ENCODE results near the gene CCNI. TPM values are rescaled to one million over a fixed set of nuclear protein-coding genes. Genes with fewer than 3 reads are reported as not detected.

CCNI gene
- total and polyA plus RNA-seq, 3 experiments from 2014 or later = 191 to 325 (median 206) TPM

DNA sequence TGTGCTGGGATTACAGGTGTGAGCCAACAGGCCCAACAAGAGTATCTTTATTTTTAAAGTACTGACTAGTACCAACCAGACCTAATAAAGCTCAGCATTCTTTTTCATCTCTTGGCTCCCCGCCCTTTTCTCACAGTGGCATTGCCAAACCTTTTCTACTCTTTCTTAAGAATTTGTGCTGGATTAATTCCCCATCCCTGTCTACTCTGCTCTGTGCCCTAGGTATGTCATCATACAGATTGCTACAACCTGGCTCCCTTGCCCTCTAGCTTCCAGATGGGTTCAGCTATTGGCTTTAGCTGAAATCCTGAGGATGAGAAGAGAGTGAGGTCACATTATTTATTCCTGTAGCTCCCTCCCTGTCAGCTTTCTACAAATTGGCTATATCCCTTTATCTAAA, 34.9 kb upstream of the CCNI start:
- no peaks in the 10 kb centered on the region for H3K4me1 Mint-ChIP-seq
- H3K27me3 ChIP-seq (ENCODE audit: insufficient read depth, low read length, poor library complexity, severe bottlenecking) = no peaks in the 10 kb centered on the region
- no peaks in the 10 kb centered on the region for H3K9me3 ChIP-seq (ENCODE audit: low read length)
- no peak overlapping the region for H3K27ac ChIP-seq (ENCODE audit: low read depth, low read length)
- no peaks in the 10 kb centered on the region for H3K36me3 Mint-ChIP-seq
- H3K4me3 ChIP-seq (ENCODE audit: low read length) = no peak overlapping the region
- DNase-seq = no peak
- H3K36me3 ChIP-seq (ENCODE audit: insufficient read depth, low read length) = no peaks in the 10 kb centered on the region
- no peaks in the 10 kb centered on the region for H3K4me1 ChIP-seq (ENCODE audit: insufficient read depth, low read length)
- H3K4me3 Mint-ChIP-seq = no peak overlapping the region
- H3K27ac Mint-ChIP-seq = no peak overlapping the region
- ChIA-PET CTCF (interaction anchor here (1.1 to 1.3 kb wide), 2 partner anchors 83 to 93 kb away, joined by 3 read pairs; no protein-coding TSS in a partner anchor), POLR2A (no interaction called here)
- H3K27me3 Mint-ChIP-seq = peaks cover 14 to 41% of the 10 kb centered on the region in 2 donors
- H3K9me3 Mint-ChIP-seq = peaks cover 0 to 2% (median 0%) of the 10 kb centered on the region in 5 donors

DNA sequence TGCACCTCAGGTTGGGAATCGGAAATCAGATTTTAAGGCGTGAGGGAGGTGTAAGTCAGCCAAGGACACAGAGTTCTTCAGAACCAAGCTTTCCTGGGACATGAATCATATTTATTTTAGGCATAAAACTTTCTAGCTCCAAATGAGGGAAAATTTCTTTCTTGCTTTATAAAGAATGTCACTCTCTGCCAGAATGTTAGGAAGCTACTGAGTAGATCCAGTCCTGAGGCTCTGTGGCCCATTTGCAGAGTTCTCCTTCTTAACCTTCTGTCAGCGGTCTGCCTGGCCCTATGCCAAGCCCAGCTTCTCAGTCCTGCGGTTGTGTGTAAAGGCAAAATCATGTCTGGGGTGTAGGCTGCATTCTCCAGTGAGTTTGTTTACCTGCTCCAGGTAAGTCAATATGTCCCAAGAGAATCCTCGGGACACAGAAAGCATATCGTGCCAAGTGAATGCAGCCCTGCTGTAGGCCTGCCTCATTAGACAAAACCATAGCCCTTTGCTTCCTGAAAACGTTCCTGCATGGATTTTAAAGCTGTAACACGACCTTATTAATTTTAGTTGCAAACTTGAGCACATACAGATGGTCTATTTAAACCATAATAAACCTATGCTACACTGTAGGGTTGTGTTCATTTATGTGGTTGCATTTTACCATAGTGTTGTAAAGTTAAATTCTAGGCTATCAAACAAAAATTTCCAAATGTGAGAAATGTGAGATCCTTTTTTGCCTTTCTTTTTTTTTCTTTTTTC, 29.2 kb upstream of the CCNI start:
- peaks cover 8% of the 10 kb centered on the region for H3K4me1 ChIP-seq (ENCODE audit: insufficient read depth, low read length)
- DNase-seq = no peak
- Mint-ChIP-seq H3K27ac (no peak overlapping the region), H3K4me3 (no peak overlapping the region), H3K4me1 (peaks cover 8 to 10% (median 9%) of the 10 kb centered on the region in 3 donors), H3K9me3 (peaks cover 0 to 2% (median 0%) of the 10 kb centered on the region in 5 donors), H3K36me3 (no peaks in the 10 kb centered on the region), H3K27me3 (peaks cover 6 to 28% of the 10 kb centered on the region in 2 donors)
- no peaks in the 10 kb centered on the region for H3K36me3 ChIP-seq (ENCODE audit: insufficient read depth, low read length)
- CTCF ChIA-PET = interaction anchor here (1.5 to 1.8 kb wide), 3 partner anchors 9 to 99 kb away, joined by 4 to 9 read pairs (median 5); no protein-coding TSS in a partner anchor
- no peak overlapping the region for H3K4me3 ChIP-seq (ENCODE audit: low read length)
- H3K27ac ChIP-seq (ENCODE audit: low read depth, low read length) = no peak overlapping the region
- POLR2A ChIA-PET = no interaction called here
- no peaks in the 10 kb centered on the region for H3K27me3 ChIP-seq (ENCODE audit: insufficient read depth, low read length, poor library complexity, severe bottlenecking)
- no peaks in the 10 kb centered on the region for H3K9me3 ChIP-seq (ENCODE audit: low read length)

- no peak for DNase-seq
- H3K27me3 ChIP-seq (ENCODE audit: insufficient read depth, low read length, poor library complexity, severe bottlenecking) = no peaks in the 10 kb centered on the region
- no peak overlapping the region for H3K27ac ChIP-seq (ENCODE audit: low read depth, low read length)
- no peak overlapping the region for H3K4me3 ChIP-seq (ENCODE audit: low read length)
- no peak overlapping the region for H3K4me3 Mint-ChIP-seq
- H3K36me3 ChIP-seq (ENCODE audit: insufficient read depth, low read length) = no peaks in the 10 kb centered on the region
- H3K27ac Mint-ChIP-seq = no peak overlapping the region
- peaks cover 8 to 11% (median 9%) of the 10 kb centered on the region in 3 donors for H3K4me1 Mint-ChIP-seq
- no peaks in the 10 kb centered on the region for H3K9me3 ChIP-seq (ENCODE audit: low read length)
- no peaks in the 10 kb centered on the region for H3K36me3 Mint-ChIP-seq
- peaks cover 0 to 2% (median 0%) of the 10 kb centered on the region in 5 donors for H3K9me3 Mint-ChIP-seq
- peaks cover 8% of the 10 kb centered on the region for H3K4me1 ChIP-seq (ENCODE audit: insufficient read depth, low read length)
- H3K27me3 Mint-ChIP-seq = peaks cover 6 to 28% of the 10 kb centered on the region in 2 donors
- ChIA-PET CTCF (interaction anchor here (1.0 to 1.8 kb wide), 4 partner anchors 9 to 253 kb away, joined by 3 to 9 read pairs (median 4); no protein-coding TSS in a partner anchor), POLR2A (interaction anchor here (0.5 kb wide), 1 partner anchor 22 kb away, joined by 7 read pairs; no protein-coding TSS in a partner anchor)
Measured at GRCh38 chr4:77104388-77104787, 28.6 kb upstream of the CCNI start.

GRCh38 chr4:77100234-77100633, 24.4 kb upstream of the CCNI start:
- CTCF ChIA-PET = interaction anchor here (1.5 kb wide), 1 partner anchor 103 kb away, joined by 6 read pairs; no protein-coding TSS in a partner anchor
- POLR2A ChIA-PET = no interaction called here
- no peaks in the 10 kb centered on the region for H3K36me3 Mint-ChIP-seq

GRCh38 chr4:77097611-77098010, 21.8 kb upstream of the CCNI start:
- H3K9me3 Mint-ChIP-seq = no peaks in the 10 kb centered on the region
- no peaks in the 10 kb centered on the region for H3K36me3 Mint-ChIP-seq
- Histone ChIP-seq H3K27ac (ENCODE audit: low read depth, low read length) (no peak overlapping the region), H3K4me1 (ENCODE audit: insufficient read depth, low read length) (peaks cover 8% of the 10 kb centered on the region), H3K4me3 (ENCODE audit: low read length) (no peak overlapping the region), H3K9me3 (ENCODE audit: low read length) (no peaks in the 10 kb centered on the region), H3K36me3 (ENCODE audit: insufficient read depth, low read length) (no peaks in the 10 kb centered on the region), H3K27me3 (ENCODE audit: insufficient read depth, low read length, poor library complexity, severe bottlenecking) (no peaks in the 10 kb centered on the region)
- no peak for DNase-seq
- POLR2A ChIA-PET = interaction anchor here (0.7 kb wide), 1 partner anchor 327 kb away, joined by 3 read pairs; no protein-coding TSS in a partner anchor
- peak overlapping the region in 1 of 8 donors; percentile 54 for H3K27ac Mint-ChIP-seq
- CTCF ChIA-PET = interaction anchor here (7.7 kb wide), 1 partner anchor 107 kb away, joined by 144 read pairs; no protein-coding TSS in a partner anchor
- H3K4me1 Mint-ChIP-seq = peaks cover 12 to 18% (median 15%) of the 10 kb centered on the region in 3 donors
- H3K27me3 Mint-ChIP-seq = no peaks in the 10 kb centered on the region
- no peak overlapping the region for H3K4me3 Mint-ChIP-seq

More at GRCh38 chr4:77100234-77100633, 24.4 kb upstream of the CCNI start:
- no peak for DNase-seq
- H3K4me3 ChIP-seq (ENCODE audit: low read length) = no peak overlapping the region
- peaks cover 8% of the 10 kb centered on the region for H3K4me1 ChIP-seq (ENCODE audit: insufficient read depth, low read length)
- peaks cover 0 to 2% of the 10 kb centered on the region in 2 donors for H3K27me3 Mint-ChIP-seq
- no peaks in the 10 kb centered on the region for H3K9me3 Mint-ChIP-seq
- H3K27ac Mint-ChIP-seq = peak overlapping the region in 1 of 8 donors; percentile 4
- no peak overlapping the region for H3K4me3 Mint-ChIP-seq
- no peaks in the 10 kb centered on the region for H3K36me3 ChIP-seq (ENCODE audit: insufficient read depth, low read length)
- no peaks in the 10 kb centered on the region for H3K27me3 ChIP-seq (ENCODE audit: insufficient read depth, low read length, poor library complexity, severe bottlenecking)
- H3K9me3 ChIP-seq (ENCODE audit: low read length) = no peaks in the 10 kb centered on the region
- H3K27ac ChIP-seq (ENCODE audit: low read depth, low read length) = no peak overlapping the region
- H3K4me1 Mint-ChIP-seq = peaks cover 12 to 17% (median 14%) of the 10 kb centered on the region in 3 donors

GRCh38 chr4:77095101-77095821, 19.5 kb upstream of the CCNI start:
- Mint-ChIP-seq H3K36me3 (no peaks in the 10 kb centered on the region), H3K4me3 (no peak overlapping the region), H3K27me3 (no peaks in the 10 kb centered on the region), H3K27ac (peak overlapping the region in 1 of 8 donors; percentile 7), H3K9me3 (no peaks in the 10 kb centered on the region), H3K4me1 (peaks cover 7 to 11% (median 9%) of the 10 kb centered on the region in 3 donors)
- Histone ChIP-seq H3K4me3 (ENCODE audit: low read length) (no peak overlapping the region), H3K27me3 (ENCODE audit: insufficient read depth, low read length, poor library complexity, severe bottlenecking) (no peaks in the 10 kb centered on the region), H3K9me3 (ENCODE audit: low read length) (no peaks in the 10 kb centered on the region), H3K36me3 (ENCODE audit: insufficient read depth, low read length) (no peaks in the 10 kb centered on the region), H3K4me1 (ENCODE audit: insufficient read depth, low read length) (peaks cover 2% of the 10 kb centered on the region), H3K27ac (ENCODE audit: low read depth, low read length) (no peak overlapping the region)
- ChIA-PET POLR2A (no interaction called here), CTCF (interaction anchor here (0.7 to 7.7 kb wide), 24 partner anchors 9 to 1371 kb away, joined by 3 to 144 read pairs (median 5); partner anchors contain the start of gene USO1)
- peak; percentile 33 to 78 (median 56) for DNase-seq

GRCh38 chr4:77094496-77094895, 18.7 kb upstream of the CCNI start:
- Mint-ChIP-seq H3K27me3 (no peaks in the 10 kb centered on the region), H3K36me3 (no peaks in the 10 kb centered on the region), H3K27ac (no peak overlapping the region), H3K4me1 (peaks cover 3 to 7% (median 6%) of the 10 kb centered on the region in 3 donors), H3K4me3 (no peak overlapping the region), H3K9me3 (no peaks in the 10 kb centered on the region)
- H3K9me3 ChIP-seq (ENCODE audit: low read length) = no peaks in the 10 kb centered on the region
- no peaks in the 10 kb centered on the region for H3K36me3 ChIP-seq (ENCODE audit: insufficient read depth, low read length)
- no peaks in the 10 kb centered on the region for H3K27me3 ChIP-seq (ENCODE audit: insufficient read depth, low read length, poor library complexity, severe bottlenecking)
- DNase-seq = no peak
- no peak overlapping the region for H3K4me3 ChIP-seq (ENCODE audit: low read length)
- H3K4me1 ChIP-seq (ENCODE audit: insufficient read depth, low read length) = no peaks in the 10 kb centered on the region
- H3K27ac ChIP-seq (ENCODE audit: low read depth, low read length) = no peak overlapping the region
- ChIA-PET POLR2A (no interaction called here), CTCF (interaction anchor here (0.8 to 7.7 kb wide), 9 partner anchors 9 to 1371 kb away, joined by 3 to 144 read pairs (median 5); partner anchors contain the start of gene USO1)

Data from CD8-positive, alpha-beta memory T cell (primary cell).